NCI-H345 (cell line): ENCODE data around the gene MAGIX.
A peak's percentile ranks its signal among the peaks of the same experiment; 100 is the strongest.

ENCODE experiments used
- DNase-seq: peaks from one replicate; lab custom pipeline; 2025; lab: John Stamatoyannopoulos, UW

The MAGIX gene

GRCh38 chrX:49184294-49185281, 22.0 kb downstream of the MAGIX start:
- peak; percentile 96 for DNase-seq

- peak; percentile 67 for DNase-seq
Observed at GRCh38 chrX:49186125-49187027, 23.8 kb downstream of the MAGIX start, which contains the start of gene PRICKLE3. PRICKLE3 (minus strand) TSS chrX:49186373; CDS start chrX:49186297, 76 bp downstream.

GRCh38 chrX:49187028-49187394, 24.5 kb downstream of the MAGIX start:
- no peak for DNase-seq

GRCh38 chrX:49187526-49187925, 25.0 kb downstream of the MAGIX start:
- DNase-seq, result no peak

GRCh38 chrX:49188468-49189076, 26.0 kb downstream of the MAGIX start:
- no peak for DNase-seq

GRCh38 chrX:49189606-49190005, 27.0 kb downstream of the MAGIX start:
- DNase-seq, result no peak

GRCh38 chrX:49190821-49191573, 28.4 kb downstream of the MAGIX start:
- DNase-seq, result peak; percentile 99

GRCh38 chrX:49191574-49192011, 29.0 kb downstream of the MAGIX start:
- DNase-seq, result peak; percentile 41

GRCh38 chrX:49192722-49193328, 30.3 kb downstream of the MAGIX start:
- DNase-seq, result peak; percentile 22

GRCh38 chrX:49193542-49193964, 31.0 kb downstream of the MAGIX start:
- DNase-seq, result no peak

- no peak for DNase-seq
Observed at GRCh38 chrX:49197543-49198087, 35.1 kb downstream of the MAGIX start.

- DNase-seq, result no peak
Observed at GRCh38 chrX:49198540-49199314, 36.2 kb downstream of the MAGIX start.

GRCh38 chrX:49199315-49199595, 36.7 kb downstream of the MAGIX start:
- DNase-seq, result no peak

- DNase-seq, result peak; percentile 89
Observed at GRCh38 chrX:49199906-49200771, 37.6 kb downstream of the MAGIX start, which contains the start of gene SYP. SYP (minus strand) TSS chrX:49200193; CDS start chrX:49200186, 7 bp downstream.

- no peak for DNase-seq
Observed at GRCh38 chrX:49202022-49202421, 39.5 kb downstream of the MAGIX start.

- no peak for DNase-seq
Observed at GRCh38 chrX:49203536-49203935, 41.0 kb downstream of the MAGIX start.

GRCh38 chrX:49204017-49204416, 41.5 kb downstream of the MAGIX start:
- no peak for DNase-seq

GRCh38 chrX:49204709-49205108, 42.2 kb downstream of the MAGIX start:
- DNase-seq, result no peak

- DNase-seq, result no peak
Observed at GRCh38 chrX:49205443-49205842, 42.9 kb downstream of the MAGIX start.
